A549 (cell line): ENCODE data around the gene CCDC57. TPM values are rescaled to one million over a fixed set of nuclear protein-coding genes. Genes with fewer than 3 reads are reported as not detected.

Experiments used
- ATAC-seq, 2 experiments: fragments of 200-7000 bp in 1 of 2; fragments of >200 bp in 1 of 2; cut with Nextera tagmentation in 1 of 2; cut with Tn5 transposase in 1 of 2; 3 replicates each; pipeline versions ENCODE4 v1.8.0 to v1.9.1; 2018 to 2020; ENCODE audit warnings: mild to moderate bottlenecking in 1 of 2, moderate library complexity in 1 of 2
- CTCF ChIA-PET: fragments of 300-600 bp; sonication (Branson Sonifier 250); formaldehyde crosslinking; extraction: SDS; loops from one replicate; lab custom pipeline; 2021; ENCODE audit warnings: antibody characterized with exemption, inconsistent platforms; lab: Yijun Ruan, JAX
- POLR2A ChIA-PET: fragments of 350-600 bp; formaldehyde crosslinking; extraction: SDS; loops from one replicate; lab custom pipeline; 2021; ENCODE audit warnings: antibody characterized with exemption, inconsistent platforms; lab: Yijun Ruan, JAX
- DNase-seq, 2 experiments: peaks; one replicate each; pipeline versions ENCODE4 v3.0.0 to v3.0.0-alpha.2; 2011 to 2016; ENCODE audit warnings: low read depth in 1 of 2, low spot score in 1 of 2
- FAIRE-seq: peaks from 2 replicates; lab custom pipeline; 2011; peaks lifted over from hg19 to GRCh38; lab: Jason Lieb, UNC
- H3K27ac ChIP-seq, 2 experiments: fragments of >200 bp; sonication (Bioruptor Twin); formaldehyde crosslinking; 3 replicates each; pipeline ENCODE4 v1.5.1; 2016 to 2017
- H3K4me1 ChIP-seq: fragments of >200 bp; sonication (Bioruptor Twin); formaldehyde crosslinking; 3 replicates; pipeline ENCODE4 v1.6.1; 2016
- H3K4me2 ChIP-seq: fragments of >200 bp; sonication (Bioruptor Twin); formaldehyde crosslinking; 3 replicates; pipeline ENCODE4 v1.6.1; 2016
- H3K4me3 ChIP-seq: fragments of >200 bp; sonication (Bioruptor Twin); formaldehyde crosslinking; 3 replicates; pipeline ENCODE4 v1.5.1; 2016
- H3K9me3 ChIP-seq: fragments of >200 bp; sonication (Bioruptor Twin); formaldehyde crosslinking; 3 replicates; pipeline ENCODE4 v1.6.1; 2016
- ATOH8 ChIP-seq: fragments of 250-450 bp; sonication (Bioruptor Pico); IDR thresholded peaks from 2 replicates; pipeline ENCODE4 v1.5.0; 2020; ENCODE audit warnings: low read depth, mild to moderate bottlenecking, moderate library complexity
- CBX2 ChIP-seq: fragments of 200-600 bp; sonication (generic); IDR thresholded peaks from 2 replicates; pipeline ENCODE4 v1.6.1; 2016; ENCODE audit warnings: low read depth, mild to moderate bottlenecking, borderline replicate concordance
- CBX8 ChIP-seq: fragments of 200-600 bp; sonication (generic); IDR thresholded peaks from 2 replicates; pipeline ENCODE4 v1.6.1; 2016
- CHD2 ChIP-seq: fragments of 150-350 bp; IDR thresholded peaks from 2 replicates; pipeline ENCODE4 v1.6.1; 2014; ENCODE audit warnings: low read length; ENCODE audit not compliant: partially characterized antibody
- E2F6 ChIP-seq: IDR thresholded peaks from 2 replicates; pipeline ENCODE4 v1.6.1; 2012; ENCODE audit warnings: low read depth, borderline replicate concordance
- EHF ChIP-seq: fragments of 250-450 bp; sonication (Bioruptor Pico); IDR thresholded peaks from 2 replicates; pipeline ENCODE4 v1.5.0; 2020; ENCODE audit warnings: mild to moderate bottlenecking
- FOSB ChIP-seq: fragments of 250-450 bp; sonication (Bioruptor Pico); IDR thresholded peaks from 2 replicates; pipeline ENCODE4 v1.5.0; 2020; ENCODE audit warnings: mild to moderate bottlenecking, moderate library complexity
- FOXS1 ChIP-seq: fragments of 250-450 bp; sonication (Bioruptor Pico); IDR thresholded peaks from 2 replicates; pipeline ENCODE4 v1.5.0; 2020; ENCODE audit warnings: mild to moderate bottlenecking, moderate library complexity
- MYC ChIP-seq: IDR thresholded peaks from 2 replicates; pipeline ENCODE4 v1.6.1; 2012; ENCODE audit warnings: mild to moderate bottlenecking, inconsistent platforms, low read length, improper control_type of control experiment, borderline replicate concordance
- NFE2L2 ChIP-seq: fragments of 150-350 bp; conservative IDR thresholded peaks from 2 replicates; pipeline ENCODE4 v1.6.1; 2014; ENCODE audit warnings: low read length
- PHF8 ChIP-seq: fragments of 200-600 bp; sonication (generic); IDR thresholded peaks from 2 replicates; pipeline ENCODE4 v1.6.1; 2016; ENCODE audit warnings: low read depth, mild to moderate bottlenecking, antibody characterized with exemption, moderate library complexity, borderline replicate concordance
- POLR2A ChIP-seq: IDR thresholded peaks from 2 replicates; pipeline ENCODE4 v1.6.1; 2012; ENCODE audit warnings: mild to moderate bottlenecking, low read length
- RAD21 ChIP-seq, 2 experiments: fragments of >200 bp in 1 of 2; sonication (Bioruptor Twin) in 1 of 2; formaldehyde crosslinking in 1 of 2; IDR thresholded peaks in 1 of 2; conservative IDR thresholded peaks in 1 of 2; 2 replicates in 1 of 2; 3 replicates in 1 of 2; pipeline ENCODE4 v1.6.1; 2012 to 2018; ENCODE audit warnings: inconsistent platforms in 1 of 2
- RCOR1 ChIP-seq: fragments of 150-350 bp; IDR thresholded peaks from 2 replicates; pipeline ENCODE4 v1.6.1; 2014; ENCODE audit warnings: antibody characterized with exemption, low read length, low read depth
- REST ChIP-seq: fragments of 200-600 bp; sonication (generic); IDR thresholded peaks from 2 replicates; pipeline ENCODE4 v1.6.1; 2016; ENCODE audit warnings: antibody characterized with exemption, mild to moderate bottlenecking, moderate library complexity
- SMC3 ChIP-seq: fragments of >200 bp; sonication (Bioruptor Twin); formaldehyde crosslinking; IDR thresholded peaks from 3 replicates; pipeline ENCODE4 v1.6.1; 2018; ENCODE audit warnings: inconsistent platforms
- ZNF302 ChIP-seq: fragments of 250-450 bp; sonication (Bioruptor Pico); IDR thresholded peaks from 2 replicates; pipeline ENCODE4 v1.9.0; 2021; ENCODE audit warnings: inconsistent platforms, mild to moderate bottlenecking, moderate library complexity
- WGBS: methylation state at CpG from one replicate; pipeline ENCODE4 v1.1.6; 2017; ENCODE audit errors: missing lambda C conversion rate; 5-methylcytosine and 5-hydroxymethylcytosine counted together
- polyA plus RNA-seq, 4 experiments: library from polyadenylated mRNA; depleted of rRNA in 3 of 4; stranded (reverse); fragments of >200 nt; fragmentation: RNase III in 1 of 4; extraction: RNeasy Plus Mini Kit Qiagen cat#74134 plus additional on column Dnase treatment in 1 of 4; gene quantifications; 2 replicates in 3 of 4; 3 replicates in 1 of 4; pipeline ENCODE4 v1.2.3, GENCODE V29; 2011 to 2017

Gene CCDC57
- polyA plus RNA-seq, 2 of the 4 experiments (the other 2 are of a cell fraction): 18.2 to 18.5 TPM

- TF ChIP-seq ATOH8 (CRISPR knock-in tag): no peak
- no peak for TF ChIP-seq NFE2L2
- 0 out of 3 replicates have a peak, but pooled peaks have one; percentile 11 for TF ChIP-seq SMC3
- TF ChIP-seq RCOR1: no peak
- no peak for TF ChIP-seq RAD21 (conservative IDR thresholded peaks at IDR 0.05 in 1 of 2, IDR thresholded peaks at IDR 0.05 in 1 of 2)
These were observed 146.9 kb downstream of the CCDC57 start, which contains the start of gene DUS1L (continued) for GRCh38 chr17:82065638-82066303.

- H3K4me1 ChIP-seq: peaks cover 19% of the 10 kb centered on the region
- peak overlapping the region; percentile 94 to 96 for H3K27ac ChIP-seq
- H3K4me2 ChIP-seq: peak overlapping the region; percentile 99
- no peaks in the 10 kb centered on the region for H3K9me3 ChIP-seq
- peak; percentile 10 to 33; a peak in 4 of 6 replicates for ATAC-seq
- H3K4me3 ChIP-seq: peak overlapping the region; percentile 94
- no peak for FAIRE-seq
- CTCF ChIA-PET: interaction anchor here (0.7 to 21.7 kb wide), 8 partner anchors 11 to 105 kb away, joined by 3 to 191 read pairs (median 8); partner anchors contain the start of genes DCXR, GPS1, NOTUM and RAC3
- peak in 1 of 2 experiments; percentile 66 for DNase-seq
- POLR2A ChIA-PET: interaction anchor here (0.6 to 3.1 kb wide), 3 partner anchors 14 to 172 kb away, joined by 3 to 11 read pairs (median 3); partner anchors contain the start of gene FASN
- WGBS: under 1% methylated on average over 24 of the region's 47 CpGs
- TF ChIP-seq CHD2 (peak; percentile 76), MYC (0 out of 2 replicates have a peak, but pooled peaks have one; percentile 12), REST (peak; percentile 49; the same call in 1 of the 2 replicates), CBX8 (no peak)
These were observed 147.4 kb downstream of the CCDC57 start for GRCh38 chr17:82065193-82065637.

GRCh38 chr17:82064433-82065192, 148.0 kb downstream of the CCDC57 start:
- DNase-seq: no peak
- no peak for FAIRE-seq
- Histone ChIP-seq H3K4me2 (peak overlapping the region; percentile 99), H3K9me3 (no peaks in the 10 kb centered on the region), H3K27ac (peak overlapping the region; percentile 94 to 96), H3K4me1 (peaks cover 19% of the 10 kb centered on the region), H3K4me3 (peak overlapping the region; percentile 94)
- peak in 1 of 2 experiments; percentile 3; a peak in 3 of 6 replicates for ATAC-seq
- 42% methylated on average over 30 of the region's 36 CpGs for WGBS
- TF ChIP-seq PHF8: no peak
- TF ChIP-seq EHF (CRISPR knock-in tag): no peak
- TF ChIP-seq FOSB (CRISPR knock-in tag): no peak
- TF ChIP-seq E2F6: no peak
- TF ChIP-seq REST: no peak
- no peak for TF ChIP-seq FOXS1 (CRISPR knock-in tag)
- no peak for TF ChIP-seq POLR2A
- TF ChIP-seq ZNF302 (CRISPR knock-in tag): no peak
- TF ChIP-seq SMC3: no peak
- TF ChIP-seq MYC: no peak
- no peak for TF ChIP-seq CBX2
- ChIA-PET POLR2A (interaction anchor here (0.6 to 3.1 kb wide), 2 partner anchors 34 to 171 kb away, joined by 3 to 11 read pairs; partner anchors contain the start of gene FASN), CTCF (interaction anchor here (0.7 to 21.7 kb wide), 9 partner anchors 10 to 105 kb away, joined by 3 to 191 read pairs (median 4); partner anchors contain the start of genes DCXR, GPS1, NOTUM and RAC3)
